Fibroblast of lung (primary cell): ENCODE data around the gene SLCO1A2. TPM values are rescaled to one million over a fixed set of nuclear protein-coding genes. Genes with fewer than 3 reads are reported as not detected.

Experiments
- DNase-seq, 2 donors: peaks; one replicate each; pipeline versions ENCODE4 v3.0.0 to v3.0.0-alpha.2; 2010; ENCODE audit warnings: low read depth in 2 of 2
- H2AFZ ChIP-seq: 2 replicates; pipeline ENCODE4 v1.5.1; 2012; ENCODE audit warnings: low read length, control low read depth, inconsistent platforms
- H3K27ac ChIP-seq: 2 replicates; pipeline ENCODE4 v1.5.1; 2011; ENCODE audit warnings: low read length, control low read depth; ENCODE audit not compliant: insufficient read depth
- H3K27me3 ChIP-seq: 2 replicates; pipeline ENCODE4 v1.5.1; 2011; ENCODE audit warnings: mild to moderate bottlenecking, low read length; ENCODE audit not compliant: control insufficient read depth, insufficient read depth
- H3K36me3 ChIP-seq: 2 replicates; pipeline ENCODE4 v1.5.1; 2011; ENCODE audit warnings: low read length; ENCODE audit not compliant: control insufficient read depth, insufficient read depth
- H3K4me1 ChIP-seq: 2 replicates; pipeline ENCODE4 v1.5.1; 2011; ENCODE audit warnings: low read length; ENCODE audit not compliant: control insufficient read depth, insufficient read depth; ENCODE audit errors: extremely low read depth
- H3K4me2 ChIP-seq: 2 replicates; pipeline ENCODE4 v1.5.1; 2011; ENCODE audit warnings: low read length, control low read depth; ENCODE audit not compliant: insufficient read depth; ENCODE audit errors: extremely low read depth
- H3K4me3 ChIP-seq, 4 experiments: fragments of 200-600 bp in 1 of 4; sonication (generic) in 1 of 4; replicated peaks in 1 of 4; 2 replicates each; pipeline ENCODE4 v1.5.1; 2011 to 2016; ENCODE audit warnings: low read length in 4 of 4, low read depth in 3 of 4, mild to moderate bottlenecking in 3 of 4, control low read depth in 2 of 4, inconsistent platforms in 1 of 4, mixed read lengths in 1 of 4; ENCODE audit not compliant: insufficient read depth in 1 of 4; ENCODE audit errors: control extremely low read depth in 1 of 4
- H3K79me2 ChIP-seq: 2 replicates; pipeline ENCODE4 v1.5.1; 2012; ENCODE audit warnings: mild to moderate bottlenecking, low read length, inconsistent platforms; ENCODE audit not compliant: control insufficient read depth, insufficient read depth
- H3K9ac ChIP-seq: 2 replicates; pipeline ENCODE4 v1.5.1; 2011; ENCODE audit warnings: mild to moderate bottlenecking, low read length, control low read depth; ENCODE audit not compliant: insufficient read depth
- H3K9me3 ChIP-seq: 2 replicates; pipeline ENCODE4 v1.5.1; 2012; ENCODE audit warnings: low read depth, low read length; ENCODE audit not compliant: control insufficient read depth, insufficient read depth
- H4K20me1 ChIP-seq: 2 replicates; pipeline ENCODE4 v1.5.1; 2011; ENCODE audit warnings: low read length; ENCODE audit not compliant: control insufficient read depth, insufficient read depth; ENCODE audit errors: extremely low read depth
- EZH2 ChIP-seq: IDR thresholded peaks from 2 replicates; pipeline ENCODE4 v1.5.1; 2012; ENCODE audit warnings: low read length, control low read depth, mild to moderate bottlenecking; ENCODE audit errors: missing control alignments
- polyA plus RNA-seq, 2 donors: library from polyadenylated mRNA; depleted of rRNA in 1 of 2; stranded (reverse) in 1 of 2; unstranded in 1 of 2; fragments of >200 nt; gene quantifications; 2 replicates each; pipeline ENCODE4 v1.2.1, GENCODE V29; 2011 to 2012; ENCODE audit warnings: missing spikeins in 1 of 2
- total RNA-seq: library from RNA; depleted of rRNA; stranded (reverse); fragments of >200 nt; gene quantifications from 2 replicates; pipeline ENCODE4 v1.2.1, GENCODE V29; 2014
- TF ChIP-seq, protein P1 (sequence below), 2 donors: IDR thresholded peaks in 1 of 2; conservative IDR thresholded peaks in 1 of 2; 1 replicate in 1 of 2; 2 replicates in 1 of 2; pipeline ENCODE4 v1.5.1; 2011 to 2012; ENCODE audit warnings: low read length in 2 of 2, control low read depth in 1 of 2, inconsistent platforms in 1 of 2, low read depth in 1 of 2, mild to moderate bottlenecking in 1 of 2

Gene SLCO1A2
- total and polyA plus RNA-seq, 2 donors (not counting 1 experiment from before 2014, with no cell fraction given), result not detected

DNA sequence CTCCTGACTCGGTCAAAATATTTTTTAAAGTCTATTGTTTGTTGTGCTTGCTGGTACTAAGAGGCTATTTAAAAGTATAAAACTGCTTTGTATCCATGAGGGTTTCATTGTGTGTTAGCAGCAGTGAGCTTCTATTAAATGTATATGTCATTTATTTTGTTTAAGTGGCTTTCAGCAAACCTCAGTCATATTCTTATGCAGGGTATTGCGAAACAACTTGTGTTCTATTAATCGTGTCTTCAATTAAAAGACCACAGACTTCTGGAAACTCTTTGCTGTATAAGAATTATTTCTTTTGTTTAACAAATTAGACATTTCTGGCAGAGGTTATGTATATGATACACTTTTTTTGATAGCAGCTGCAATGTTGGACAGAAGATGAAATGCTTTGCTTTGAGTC is 44.5 kb upstream of the SLCO1A2 start:
- no peaks in the 10 kb centered on the region for H3K9me3 ChIP-seq
- no peaks in the 10 kb centered on the region for H3K79me2 ChIP-seq
- H3K4me2 ChIP-seq, result no peak overlapping the region
- no peak overlapping the region for H3K27ac ChIP-seq
- H3K4me1 ChIP-seq, result no peaks in the 10 kb centered on the region
- TF ChIP-seq, protein P1, sequence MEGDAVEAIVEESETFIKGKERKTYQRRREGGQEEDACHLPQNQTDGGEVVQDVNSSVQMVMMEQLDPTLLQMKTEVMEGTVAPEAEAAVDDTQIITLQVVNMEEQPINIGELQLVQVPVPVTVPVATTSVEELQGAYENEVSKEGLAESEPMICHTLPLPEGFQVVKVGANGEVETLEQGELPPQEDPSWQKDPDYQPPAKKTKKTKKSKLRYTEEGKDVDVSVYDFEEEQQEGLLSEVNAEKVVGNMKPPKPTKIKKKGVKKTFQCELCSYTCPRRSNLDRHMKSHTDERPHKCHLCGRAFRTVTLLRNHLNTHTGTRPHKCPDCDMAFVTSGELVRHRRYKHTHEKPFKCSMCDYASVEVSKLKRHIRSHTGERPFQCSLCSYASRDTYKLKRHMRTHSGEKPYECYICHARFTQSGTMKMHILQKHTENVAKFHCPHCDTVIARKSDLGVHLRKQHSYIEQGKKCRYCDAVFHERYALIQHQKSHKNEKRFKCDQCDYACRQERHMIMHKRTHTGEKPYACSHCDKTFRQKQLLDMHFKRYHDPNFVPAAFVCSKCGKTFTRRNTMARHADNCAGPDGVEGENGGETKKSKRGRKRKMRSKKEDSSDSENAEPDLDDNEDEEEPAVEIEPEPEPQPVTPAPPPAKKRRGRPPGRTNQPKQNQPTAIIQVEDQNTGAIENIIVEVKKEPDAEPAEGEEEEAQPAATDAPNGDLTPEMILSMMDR (conservative IDR thresholded peaks at IDR 0.05 in 1 of 2, IDR thresholded peaks at IDR 0.05 in 1 of 2; ENCODE audit: low read depth in 1 of 2, low read length in 2 of 2), result no peak
- TF ChIP-seq EZH2, result no peak
- H3K27me3 ChIP-seq, result no peaks in the 10 kb centered on the region
- no peaks in the 10 kb centered on the region for H4K20me1 ChIP-seq
- H3K36me3 ChIP-seq, result no peaks in the 10 kb centered on the region
- H3K9ac ChIP-seq, result no peak overlapping the region
- H2AFZ ChIP-seq, result no peak overlapping the region
- no peak overlapping the region for H3K4me3 ChIP-seq
- no peak for DNase-seq

DNA sequence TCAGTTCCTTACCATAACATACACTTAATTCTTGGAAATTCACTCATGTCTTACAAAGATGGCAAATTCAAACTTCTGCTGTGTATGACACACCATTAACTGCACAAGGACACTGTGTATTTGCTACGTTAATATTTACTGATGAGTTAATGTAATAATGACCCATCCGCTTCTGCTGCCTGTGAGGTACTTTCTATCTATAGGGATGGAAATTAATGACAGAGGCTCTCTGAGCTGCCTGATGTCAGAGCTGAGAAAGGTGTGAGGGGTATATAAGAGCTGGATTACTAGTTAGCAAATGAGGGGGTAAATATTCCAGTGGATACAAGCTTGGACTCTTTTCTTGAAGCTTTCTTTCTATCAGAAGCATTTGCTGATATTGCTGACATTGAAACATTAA is 37.9 kb upstream of the SLCO1A2 start, which contains the start of gene IAPP:
Gene IAPP (plus strand): TSS at position 301 of the 400 bp plus-strand sequence. CDS start 450 bp downstream, outside the sequence.
- H3K9me3 ChIP-seq, result no peaks in the 10 kb centered on the region
- H2AFZ ChIP-seq, result no peak within 1 kb of the TSS
- no peak within 1 kb of the TSS for H3K4me3 ChIP-seq
- no peak within 1 kb of the TSS for H3K27ac ChIP-seq
- H3K9ac ChIP-seq, result no peak within 1 kb of the TSS
- H3K27me3 ChIP-seq, result no peaks in the 10 kb centered on the region
- DNase-seq, result no peak
- TF ChIP-seq EZH2, result no peak
- no peaks in the 10 kb centered on the region for H4K20me1 ChIP-seq
- no peaks in the 10 kb centered on the region for H3K4me1 ChIP-seq
- no peaks in the 10 kb centered on the region for H3K79me2 ChIP-seq
- H3K4me2 ChIP-seq, result no peak within 1 kb of the TSS
- no peaks in the 10 kb centered on the region for H3K36me3 ChIP-seq

DNA sequence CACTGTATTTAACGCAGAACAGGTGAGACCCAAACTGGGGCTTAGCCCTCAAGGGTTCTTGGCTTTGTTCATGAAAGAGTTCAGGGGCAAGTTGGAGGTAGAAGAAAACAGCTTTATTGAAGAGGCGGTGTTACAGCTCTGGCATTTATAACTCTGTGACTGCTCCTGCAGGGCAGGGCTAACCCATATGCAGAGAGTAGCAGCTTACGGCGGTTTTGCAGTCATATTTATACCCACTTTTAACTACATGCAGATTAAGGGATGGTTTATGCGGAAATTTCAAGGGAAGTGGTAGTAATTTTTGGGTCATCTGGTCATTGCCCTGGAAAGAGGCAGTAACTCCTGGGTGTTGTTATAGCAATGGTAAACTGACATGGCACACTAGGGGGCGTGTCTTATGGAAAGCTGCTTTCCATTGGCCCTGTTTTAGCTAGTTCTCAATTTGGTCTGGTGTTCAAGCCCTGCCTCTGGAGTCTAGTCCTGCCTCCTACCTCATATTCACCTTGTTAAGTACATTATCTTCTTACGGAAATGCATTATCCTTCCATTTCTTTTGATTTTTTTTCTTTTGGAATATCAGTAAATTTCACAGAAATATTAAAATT is 36.2 kb upstream of the SLCO1A2 start:
- H3K36me3 ChIP-seq, result no peaks in the 10 kb centered on the region
- H3K4me3 ChIP-seq, result no peak overlapping the region
- DNase-seq, result no peak
- no peak for TF ChIP-seq EZH2
- TF ChIP-seq, protein P1 (conservative IDR thresholded peaks at IDR 0.05 in 1 of 2, IDR thresholded peaks at IDR 0.05 in 1 of 2; ENCODE audit: low read depth in 1 of 2, low read length in 2 of 2), result no peak
- no peaks in the 10 kb centered on the region for H3K4me1 ChIP-seq
- H3K9ac ChIP-seq, result no peak overlapping the region
- no peak overlapping the region for H3K4me2 ChIP-seq
- H3K27ac ChIP-seq, result no peak overlapping the region
- H3K79me2 ChIP-seq, result no peaks in the 10 kb centered on the region
- H4K20me1 ChIP-seq, result no peaks in the 10 kb centered on the region
- no peak overlapping the region for H2AFZ ChIP-seq
- no peaks in the 10 kb centered on the region for H3K9me3 ChIP-seq
- no peaks in the 10 kb centered on the region for H3K27me3 ChIP-seq
